A549 (cell line): ENCODE data around the gene FBXL7. TPM values are rescaled to one million over a fixed set of nuclear protein-coding genes. Genes with fewer than 3 reads are reported as not detected.

ENCODE experiments used
- ATAC-seq, 2 experiments: fragments of 200-7000 bp in 1 of 2; fragments of >200 bp in 1 of 2; cut with Nextera tagmentation in 1 of 2; cut with Tn5 transposase in 1 of 2; 3 replicates each; pipeline versions ENCODE4 v1.8.0 to v1.9.1; 2018 to 2020; ENCODE audit warnings: mild to moderate bottlenecking in 1 of 2, moderate library complexity in 1 of 2
- CTCF ChIA-PET: fragments of 300-600 bp; sonication (Branson Sonifier 250); formaldehyde crosslinking; extraction: SDS; loops from one replicate; lab custom pipeline; 2021; ENCODE audit warnings: antibody characterized with exemption, inconsistent platforms; lab: Yijun Ruan, JAX
- POLR2A ChIA-PET: fragments of 350-600 bp; formaldehyde crosslinking; extraction: SDS; loops from one replicate; lab custom pipeline; 2021; ENCODE audit warnings: antibody characterized with exemption, inconsistent platforms; lab: Yijun Ruan, JAX
- DNase-seq, 2 experiments: peaks; one replicate each; pipeline versions ENCODE4 v3.0.0 to v3.0.0-alpha.2; 2011 to 2016; ENCODE audit warnings: low read depth in 1 of 2, low spot score in 1 of 2
- FAIRE-seq: peaks from 2 replicates; lab custom pipeline; 2011; peaks lifted over from hg19 to GRCh38; lab: Jason Lieb, UNC
- H3K27ac ChIP-seq, 2 experiments: fragments of >200 bp; sonication (Bioruptor Twin); formaldehyde crosslinking; 3 replicates each; pipeline ENCODE4 v1.5.1; 2016 to 2017
- H3K4me1 ChIP-seq: fragments of >200 bp; sonication (Bioruptor Twin); formaldehyde crosslinking; 3 replicates; pipeline ENCODE4 v1.6.1; 2016
- H3K4me2 ChIP-seq: fragments of >200 bp; sonication (Bioruptor Twin); formaldehyde crosslinking; 3 replicates; pipeline ENCODE4 v1.6.1; 2016
- H3K4me3 ChIP-seq: fragments of >200 bp; sonication (Bioruptor Twin); formaldehyde crosslinking; 3 replicates; pipeline ENCODE4 v1.5.1; 2016
- H3K9me3 ChIP-seq: fragments of >200 bp; sonication (Bioruptor Twin); formaldehyde crosslinking; 3 replicates; pipeline ENCODE4 v1.6.1; 2016
- CEBPB ChIP-seq, 2 experiments: fragments of >200 bp in 1 of 2; sonication (Bioruptor Twin) in 1 of 2; formaldehyde crosslinking in 1 of 2; IDR thresholded peaks; 2 replicates each; pipeline ENCODE4 v1.6.1; 2012 to 2016
- CHD4 ChIP-seq: fragments of 200-600 bp; sonication (generic); IDR thresholded peaks from 2 replicates; pipeline ENCODE4 v1.6.1; 2016; ENCODE audit warnings: antibody characterized with exemption, mild to moderate bottlenecking, borderline replicate concordance
- CTCF ChIP-seq: fragments of >200 bp; sonication (Bioruptor Twin); formaldehyde crosslinking; IDR thresholded peaks from 3 replicates; pipeline ENCODE4 v1.5.1; 2016
- ESRRA ChIP-seq: fragments of 150-350 bp; IDR thresholded peaks from 2 replicates; pipeline ENCODE4 v1.6.1; 2014; ENCODE audit warnings: mild to moderate bottlenecking, low read length, borderline replicate concordance
- FOSB ChIP-seq: fragments of 250-450 bp; sonication (Bioruptor Pico); IDR thresholded peaks from 2 replicates; pipeline ENCODE4 v1.5.0; 2020; ENCODE audit warnings: mild to moderate bottlenecking, moderate library complexity
- GATA3 ChIP-seq: IDR thresholded peaks from 2 replicates; pipeline ENCODE4 v1.6.1; 2012; ENCODE audit warnings: borderline replicate concordance
- HDAC2 ChIP-seq: fragments of 200-600 bp; sonication (generic); IDR thresholded peaks from 2 replicates; pipeline ENCODE4 v1.6.1; 2016
- MAFK ChIP-seq: fragments of 450-650 bp; IDR thresholded peaks from 2 replicates; pipeline ENCODE4 v1.6.1; 2014; ENCODE audit not compliant: partially characterized antibody
- PBX3 ChIP-seq: IDR thresholded peaks from 2 replicates; pipeline ENCODE4 v1.6.1; 2012
- PHF8 ChIP-seq: fragments of 200-600 bp; sonication (generic); IDR thresholded peaks from 2 replicates; pipeline ENCODE4 v1.6.1; 2016; ENCODE audit warnings: low read depth, mild to moderate bottlenecking, antibody characterized with exemption, moderate library complexity, borderline replicate concordance
- POLR2A ChIP-seq: IDR thresholded peaks from 2 replicates; pipeline ENCODE4 v1.6.1; 2012; ENCODE audit warnings: mild to moderate bottlenecking, low read length
- RARB ChIP-seq: fragments of 250-450 bp; sonication (Bioruptor Pico); IDR thresholded peaks from 2 replicates; pipeline ENCODE4 v1.8.0; 2021; ENCODE audit warnings: mild to moderate bottlenecking, moderate library complexity
- RCOR1 ChIP-seq: fragments of 150-350 bp; IDR thresholded peaks from 2 replicates; pipeline ENCODE4 v1.6.1; 2014; ENCODE audit warnings: antibody characterized with exemption, low read length, low read depth
- REST ChIP-seq: fragments of 200-600 bp; sonication (generic); IDR thresholded peaks from 2 replicates; pipeline ENCODE4 v1.6.1; 2016; ENCODE audit warnings: antibody characterized with exemption, mild to moderate bottlenecking, moderate library complexity
- SMC3 ChIP-seq: fragments of >200 bp; sonication (Bioruptor Twin); formaldehyde crosslinking; IDR thresholded peaks from 3 replicates; pipeline ENCODE4 v1.6.1; 2018; ENCODE audit warnings: inconsistent platforms
- SREBF2 ChIP-seq: fragments of 450-650 bp; IDR thresholded peaks from 2 replicates; pipeline ENCODE4 v1.6.1; 2014; ENCODE audit warnings: mild to moderate bottlenecking, moderate library complexity
- TFCP2L1 ChIP-seq: fragments of 250-450 bp; sonication (Bioruptor Pico); IDR thresholded peaks from 2 replicates; pipeline ENCODE4 v1.5.0; 2021; ENCODE audit warnings: mild to moderate bottlenecking
- TP53 ChIP-seq: fragments of 250-450 bp; sonication (Bioruptor Pico); IDR thresholded peaks from 2 replicates; pipeline ENCODE4 v1.5.0; 2021; ENCODE audit warnings: mild to moderate bottlenecking, moderate library complexity
- ZC3H11A ChIP-seq: fragments of 450-650 bp; IDR thresholded peaks from 2 replicates; pipeline ENCODE4 v1.6.1; 2014; ENCODE audit warnings: antibody characterized with exemption, mild to moderate bottlenecking
- ZNF302 ChIP-seq: fragments of 250-450 bp; sonication (Bioruptor Pico); IDR thresholded peaks from 2 replicates; pipeline ENCODE4 v1.9.0; 2021; ENCODE audit warnings: inconsistent platforms, mild to moderate bottlenecking, moderate library complexity
- WGBS: methylation state at CpG from one replicate; pipeline ENCODE4 v1.1.6; 2017; ENCODE audit errors: missing lambda C conversion rate; 5-methylcytosine and 5-hydroxymethylcytosine counted together
- polyA plus RNA-seq, 4 experiments: library from polyadenylated mRNA; depleted of rRNA in 3 of 4; stranded (reverse); fragments of >200 nt; fragmentation: RNase III in 1 of 4; extraction: RNeasy Plus Mini Kit Qiagen cat#74134 plus additional on column Dnase treatment in 1 of 4; gene quantifications; 2 replicates in 3 of 4; 3 replicates in 1 of 4; pipeline ENCODE4 v1.2.3, GENCODE V29; 2011 to 2017

FBXL7 gene
- polyA plus RNA-seq, 2 of the 4 experiments (the other 2 are of a cell fraction): 0.90 to 1.7 TPM

GRCh38 chr5:15533129-15533893 is 33.3 kb downstream of the FBXL7 start:
- POLR2A ChIA-PET: no interaction called here
- Histone ChIP-seq H3K4me1 (no peaks in the 10 kb centered on the region), H3K4me2 (no peak overlapping the region), H3K27ac (no peak overlapping the region), H3K4me3 (no peak overlapping the region), H3K9me3 (no peaks in the 10 kb centered on the region)
- CTCF ChIA-PET: no interaction called here
- no peak for FAIRE-seq
- 22% methylated on average over 5 of the region's 5 CpGs for WGBS
- no peak for DNase-seq
- TF ChIP-seq GATA3 (no peak), CHD4 (no peak), FOSB (CRISPR knock-in tag) (no peak), ZC3H11A (no peak), PHF8 (no peak), SREBF2 (no peak), CEBPB (IDR thresholded peaks at IDR 0.05) (no peak), CTCF (no peak), RARB (CRISPR knock-in tag) (no peak), HDAC2 (no peak), ZNF302 (CRISPR knock-in tag) (no peak)
- TF ChIP-seq, all 56 proteins: peak for 0
- ATAC-seq: no peak

GRCh38 chr5:15535938-15536337 is 36.0 kb downstream of the FBXL7 start:
- TF ChIP-seq POLR2A: no peak
- TF ChIP-seq ESRRA: no peak
- Histone ChIP-seq H3K4me2 (no peak overlapping the region), H3K4me1 (no peaks in the 10 kb centered on the region), H3K9me3 (no peaks in the 10 kb centered on the region), H3K27ac (no peak overlapping the region), H3K4me3 (no peak overlapping the region)
- WGBS: 31% methylated on average over 4 of the region's 4 CpGs
- ATAC-seq: no peak
- ChIA-PET CTCF (no interaction called here), POLR2A (no interaction called here)
- no peak for DNase-seq
- FAIRE-seq: no peak

- no peak for DNase-seq
- POLR2A ChIA-PET: no interaction called here
- TF ChIP-seq TFCP2L1 (CRISPR knock-in tag): no peak
- no peak for TF ChIP-seq RCOR1
- TF ChIP-seq REST: no peak
- TF ChIP-seq PBX3: no peak
- TF ChIP-seq MAFK: no peak
- TF ChIP-seq TP53 (CRISPR knock-in tag): no peak
- TF ChIP-seq SMC3: no peak
- TF ChIP-seq, all 56 proteins: peak for 0
- H3K27ac ChIP-seq: no peak overlapping the region
- FAIRE-seq (no peak), ATAC-seq (no peak)
- 40% methylated on average over 2 of the region's 2 CpGs for WGBS
- H3K4me3 ChIP-seq: no peak overlapping the region
- H3K4me1 ChIP-seq: no peaks in the 10 kb centered on the region
- H3K9me3 ChIP-seq: no peaks in the 10 kb centered on the region
- CTCF ChIA-PET: interaction anchor here (0.6 kb wide), 2 partner anchors 59 to 193 kb away, joined by 3 to 4 read pairs; no protein-coding TSS in a partner anchor
- no peak overlapping the region for H3K4me2 ChIP-seq
These were observed 38.5 kb downstream of the FBXL7 start for GRCh38 chr5:15538516-15538915.
